ENCODE data around the gene QPCT.
"Not testable (repeated sequence)": the region's sequence is repeated elsewhere in the genome, so short reads cannot be mapped to it uniquely, and the experiment has no call there.

Gene QPCT

DNA sequence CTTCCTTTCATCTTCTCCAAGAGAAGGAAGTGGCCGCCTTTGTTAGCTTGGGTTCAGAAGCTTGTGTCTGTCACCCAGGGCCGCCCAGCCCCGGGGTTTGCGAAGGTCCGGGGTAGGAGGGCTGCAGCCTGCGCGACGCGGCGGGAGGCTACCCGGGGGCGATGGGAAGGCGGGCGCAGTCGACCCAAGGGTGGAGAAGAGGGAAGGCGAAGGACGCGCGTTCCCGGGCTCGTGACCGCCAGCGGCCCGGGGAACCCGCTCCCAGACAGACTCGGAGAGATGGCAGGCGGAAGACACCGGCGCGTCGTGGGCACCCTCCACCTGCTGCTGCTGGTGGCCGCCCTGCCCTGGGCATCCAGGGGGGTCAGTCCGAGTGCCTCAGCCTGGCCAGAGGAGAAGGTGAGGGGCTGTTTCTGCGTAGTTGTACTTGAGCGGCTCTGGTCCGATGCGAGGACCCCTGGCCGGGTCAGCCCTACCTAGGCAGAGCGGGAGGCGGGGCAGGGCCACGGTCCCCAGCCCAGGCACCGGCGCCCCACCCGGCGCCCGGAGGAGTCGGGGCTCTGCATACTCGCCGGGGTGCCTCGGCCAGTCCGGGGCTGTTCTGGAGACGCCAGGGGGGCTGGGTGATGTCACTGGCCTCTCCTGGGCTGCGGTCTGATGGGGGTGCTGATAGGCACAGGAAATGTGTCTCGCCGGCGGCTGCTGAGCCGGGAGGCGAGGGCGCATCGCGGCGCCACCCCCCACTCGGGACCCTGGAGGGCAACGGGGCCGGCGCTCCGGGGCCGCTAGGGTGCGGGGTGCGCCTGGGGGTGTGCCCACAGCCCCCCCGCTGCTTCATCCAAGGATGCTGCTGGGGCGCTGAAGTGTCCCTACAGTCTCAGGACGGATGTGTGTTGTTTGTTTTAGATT is at the start of gene QPCT:
TSS of gene QPCT (plus strand) at position 178 of the 909 bp plus-strand sequence. CDS start at position 280, 102 bp downstream.
- peak; percentile 62 for DNase-seq

DNA sequence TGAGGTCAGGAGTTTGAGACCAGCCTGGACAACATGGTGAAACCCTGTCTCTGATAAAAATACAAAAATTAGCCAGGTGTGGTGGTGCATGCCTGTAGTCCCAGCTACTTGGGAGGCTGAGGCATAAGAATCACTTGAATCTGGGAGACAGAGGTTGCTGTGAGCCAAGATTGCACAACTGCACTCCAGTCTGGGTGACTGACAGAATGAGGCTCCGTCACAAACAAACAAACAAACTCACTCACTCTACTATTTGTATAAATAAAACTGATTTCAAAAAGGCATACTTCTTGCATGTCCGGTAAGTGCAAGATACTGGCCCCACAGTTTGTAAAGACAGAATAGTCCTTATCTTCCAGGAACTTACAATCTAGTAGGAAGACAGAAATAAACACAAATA is 49.6 kb upstream of the QPCT start:
- DNase-seq = not testable (repeated sequence)

GRCh38 chr2:37295469-37296073 is 48.9 kb upstream of the QPCT start:
- DNase-seq = no peak

- no peak for DNase-seq
Measured at GRCh38 chr2:37297632-37298031, 46.8 kb upstream of the QPCT start.

DNA sequence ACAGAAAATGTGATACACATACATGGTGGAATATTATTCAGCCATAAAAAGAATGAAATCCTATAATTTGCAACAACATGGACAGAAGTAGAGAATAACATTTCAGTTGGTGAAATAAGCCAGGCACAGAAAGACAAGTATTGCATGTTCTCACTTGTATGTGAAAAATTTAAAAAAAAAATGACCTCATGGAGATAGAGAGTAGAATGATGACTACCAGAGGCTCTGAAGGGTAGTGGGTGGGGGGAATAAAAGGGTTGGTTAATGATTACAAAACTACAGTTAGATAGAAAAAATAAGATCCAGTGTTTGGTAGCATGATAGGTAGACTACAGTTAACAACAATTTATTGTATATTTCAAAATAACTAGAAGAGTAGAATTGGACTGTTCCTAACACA is 44.3 kb upstream of the QPCT start:
- DNase-seq = no peak

DNA sequence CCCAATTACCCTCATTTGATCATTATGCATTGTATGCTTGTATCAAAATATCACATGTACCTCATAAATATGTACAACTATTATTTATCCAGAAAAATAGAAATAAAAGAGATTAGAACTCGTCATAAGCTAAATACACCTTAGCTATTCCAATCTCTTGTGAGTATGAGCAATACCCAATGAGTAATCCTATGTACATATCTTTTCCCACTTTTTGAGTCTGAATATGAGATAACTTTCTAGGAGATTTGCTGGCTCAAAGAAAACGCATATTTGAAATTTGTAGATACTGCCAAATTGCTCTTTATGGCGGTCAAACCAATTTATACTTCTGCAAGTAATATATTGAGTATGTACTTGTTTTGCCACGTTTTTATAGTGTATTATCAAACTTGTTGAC is 43.9 kb upstream of the QPCT start:
- no peak for DNase-seq

DNA sequence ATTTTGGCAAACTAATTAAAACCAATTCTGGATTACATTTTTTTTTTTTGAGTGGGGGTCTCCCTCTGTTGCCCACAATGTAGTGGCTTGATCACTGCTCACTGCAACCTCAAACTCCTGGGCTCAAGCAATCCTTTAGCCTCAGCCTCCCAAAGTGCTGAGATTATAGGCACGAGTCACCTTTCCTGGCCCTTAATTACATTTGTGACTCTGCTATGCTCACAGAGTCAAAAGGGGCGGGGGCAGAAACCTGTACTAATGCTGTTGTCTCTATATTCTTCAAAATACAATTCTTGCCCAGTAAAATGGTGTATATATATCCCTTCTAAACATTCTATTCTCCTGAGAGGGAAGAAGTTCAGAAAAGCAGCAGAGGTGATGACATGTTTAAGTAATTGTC is 43.0 kb upstream of the QPCT start:
- DNase-seq = no peak

DNA sequence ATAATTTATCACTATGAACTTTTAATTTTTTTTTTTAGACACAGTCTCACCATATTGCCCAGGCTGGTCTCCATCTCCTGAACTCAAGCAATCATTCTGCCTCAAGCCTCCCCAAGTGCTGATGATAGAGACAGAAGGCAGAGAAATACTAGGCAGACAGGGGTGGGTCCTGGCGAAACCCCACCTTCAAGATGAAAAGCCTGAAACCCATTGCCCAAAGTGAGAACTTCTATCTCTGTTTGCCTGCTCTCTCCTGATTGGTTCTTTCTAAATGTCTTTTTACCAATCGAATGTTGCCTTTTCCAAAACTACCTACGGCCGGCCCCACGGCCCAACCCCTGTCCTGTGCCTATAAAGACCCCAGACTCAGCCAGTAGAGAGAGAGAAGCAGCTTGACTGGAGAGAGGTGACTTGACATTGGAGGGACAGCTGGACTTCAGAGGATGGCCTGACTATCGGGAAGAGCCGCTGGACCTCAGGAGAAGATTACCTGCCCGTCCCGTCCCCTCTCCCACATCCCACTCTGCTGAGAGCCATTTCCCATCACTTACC is 41.7 kb upstream of the QPCT start:
- no peak for DNase-seq

GRCh38 chr2:37306024-37306423 is 38.4 kb upstream of the QPCT start:
- peak; percentile 10 for DNase-seq

- no peak for DNase-seq
Measured at GRCh38 chr2:37307500-37307899, 36.9 kb upstream of the QPCT start.

- no peak for DNase-seq
Measured at GRCh38 chr2:37315364-37315763, 29.1 kb upstream of the QPCT start.

- no peak for DNase-seq
Measured at GRCh38 chr2:37316181-37316580, 28.2 kb upstream of the QPCT start.

DNA sequence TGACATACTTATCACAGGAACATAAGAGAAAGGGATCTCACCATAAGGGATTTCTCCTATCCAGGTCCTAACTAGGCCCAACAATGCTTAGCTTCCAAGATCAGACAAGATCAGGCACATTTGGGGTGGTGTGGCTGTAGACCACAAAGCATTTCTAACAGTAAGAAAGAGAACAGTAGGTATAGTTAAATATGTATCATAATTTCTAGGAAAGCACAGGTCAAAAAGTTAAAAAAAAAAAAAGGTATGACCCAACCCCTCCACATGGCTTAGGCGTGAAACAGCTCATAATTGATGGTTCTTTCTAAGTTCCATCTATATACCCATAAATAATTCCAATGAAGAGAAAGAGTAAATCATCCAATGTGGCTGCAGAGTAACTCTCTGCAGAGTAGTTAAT is 26.7 kb upstream of the QPCT start:
- no peak for DNase-seq

DNA sequence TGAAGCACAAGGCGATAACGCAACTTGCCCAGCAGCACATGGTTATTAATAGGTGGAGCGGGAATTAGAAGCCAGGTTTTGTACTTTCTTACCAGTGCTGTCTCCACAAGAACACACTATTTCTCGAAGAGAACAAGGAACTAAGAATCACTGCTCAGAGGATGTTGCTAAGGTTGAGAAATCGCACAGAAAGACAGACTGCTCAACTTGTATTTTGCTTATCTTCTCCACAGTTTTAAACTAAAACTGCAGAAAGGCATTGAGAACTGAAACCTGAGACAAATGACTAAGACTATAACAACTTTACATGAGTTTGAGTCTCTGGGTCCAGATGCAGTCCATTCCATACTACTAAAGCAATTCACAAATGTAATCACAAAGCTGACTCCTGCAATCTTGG is 26.0 kb upstream of the QPCT start:
- no peak for DNase-seq

- no peak for DNase-seq
Measured at GRCh38 chr2:37319754-37320609, 24.4 kb upstream of the QPCT start.

DNA sequence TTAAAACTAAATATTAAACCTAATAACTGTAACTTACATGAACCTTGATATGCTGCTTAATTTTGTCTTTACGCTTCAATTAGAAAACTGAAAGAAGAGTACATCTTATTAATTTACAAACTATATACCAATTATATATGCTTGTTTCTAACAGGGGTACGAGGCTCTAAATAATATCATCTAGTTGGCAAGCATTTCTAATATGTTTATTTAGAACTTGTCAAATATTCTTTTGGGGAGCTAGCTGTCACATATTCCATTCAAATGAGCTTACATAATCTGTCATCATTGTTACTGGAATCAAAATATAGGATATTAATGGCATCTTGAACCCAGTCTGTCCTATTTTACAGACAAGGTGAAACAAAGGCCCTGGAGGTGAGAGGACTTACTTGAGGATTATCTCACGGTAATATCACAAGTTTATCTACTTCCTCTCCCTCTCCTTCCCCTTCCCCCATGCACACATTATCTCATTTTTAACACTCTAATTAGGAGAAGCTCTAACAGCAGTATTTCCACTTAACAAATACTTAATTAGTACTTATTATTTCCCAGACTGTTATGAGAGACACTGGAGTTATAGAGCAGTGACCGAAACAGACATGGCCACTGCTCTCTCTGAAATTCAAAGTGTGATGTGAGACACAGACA is 23.3 kb upstream of the QPCT start:
- no peak for DNase-seq

DNA sequence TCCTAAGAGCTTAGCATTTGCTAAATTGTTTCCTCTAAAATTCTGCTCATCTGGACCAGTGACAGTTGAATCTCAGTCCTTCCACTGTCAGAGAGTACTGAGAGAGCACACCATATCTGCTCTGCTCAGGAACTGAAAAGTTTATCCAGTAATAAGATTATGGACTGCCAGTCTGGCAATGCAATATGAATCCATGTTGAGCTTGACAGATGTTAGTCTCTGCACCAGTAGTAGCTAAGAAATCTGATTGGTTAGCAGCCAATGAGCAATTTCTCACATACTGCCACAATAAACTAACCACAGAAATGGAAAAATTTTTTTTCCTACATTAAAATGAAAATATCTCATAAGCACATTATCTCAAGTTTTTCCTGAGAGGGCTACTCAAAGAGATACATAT is 22.1 kb upstream of the QPCT start:
- no peak for DNase-seq

GRCh38 chr2:37323176-37323780 is 21.2 kb upstream of the QPCT start:
- no peak for DNase-seq

DNA sequence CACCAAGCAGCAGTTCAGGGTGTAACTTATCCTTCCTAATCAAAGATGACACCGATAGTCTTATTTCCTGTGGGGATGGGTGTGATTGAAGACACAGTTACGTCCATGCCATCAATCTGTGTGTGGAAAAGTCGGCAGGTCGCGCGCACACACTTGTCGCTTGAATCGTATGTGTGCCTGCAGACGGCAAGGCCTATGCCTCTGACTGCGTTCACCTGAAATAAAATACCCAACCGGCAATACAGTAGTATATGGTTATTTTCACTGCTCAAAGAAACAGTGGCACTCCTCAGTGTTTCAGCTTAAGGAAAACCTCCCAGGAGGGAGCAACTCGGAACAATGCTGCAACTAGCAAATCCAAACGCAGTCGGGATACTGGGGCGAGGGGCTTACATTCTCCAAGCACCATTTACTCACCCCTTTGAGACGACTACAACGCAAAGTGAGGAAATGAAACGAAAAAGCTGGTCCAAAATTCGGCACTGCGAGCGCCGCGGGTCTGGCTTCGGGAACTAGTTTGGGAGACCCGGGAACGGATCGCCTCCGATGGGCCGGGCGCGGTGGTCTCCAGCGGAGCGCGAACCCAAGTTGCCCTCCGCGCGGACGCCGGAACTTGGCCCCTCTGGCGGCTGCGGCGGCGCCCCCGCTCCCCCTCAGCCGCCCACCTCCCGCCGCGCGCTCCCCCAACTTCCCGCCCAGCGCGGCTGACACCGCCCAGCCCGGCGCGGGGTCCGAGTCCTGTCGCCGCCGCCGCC is 20.5 kb upstream of the QPCT start:
- peak; percentile 28 for DNase-seq

DNA sequence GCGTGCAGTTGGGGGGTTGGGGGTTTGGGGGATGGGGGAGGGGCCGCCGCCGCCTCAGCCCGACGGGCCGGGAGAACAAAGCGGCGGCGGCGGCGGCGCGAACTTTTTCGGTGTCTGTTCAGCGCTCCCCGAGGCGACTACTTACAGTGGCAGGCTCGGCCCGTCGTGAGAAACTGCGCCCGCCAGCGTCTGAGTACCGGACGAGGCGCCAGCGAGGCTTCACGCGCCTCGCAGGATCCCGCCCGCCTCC is 20.0 kb upstream of the QPCT start:
- DNase-seq = no peak

DNA sequence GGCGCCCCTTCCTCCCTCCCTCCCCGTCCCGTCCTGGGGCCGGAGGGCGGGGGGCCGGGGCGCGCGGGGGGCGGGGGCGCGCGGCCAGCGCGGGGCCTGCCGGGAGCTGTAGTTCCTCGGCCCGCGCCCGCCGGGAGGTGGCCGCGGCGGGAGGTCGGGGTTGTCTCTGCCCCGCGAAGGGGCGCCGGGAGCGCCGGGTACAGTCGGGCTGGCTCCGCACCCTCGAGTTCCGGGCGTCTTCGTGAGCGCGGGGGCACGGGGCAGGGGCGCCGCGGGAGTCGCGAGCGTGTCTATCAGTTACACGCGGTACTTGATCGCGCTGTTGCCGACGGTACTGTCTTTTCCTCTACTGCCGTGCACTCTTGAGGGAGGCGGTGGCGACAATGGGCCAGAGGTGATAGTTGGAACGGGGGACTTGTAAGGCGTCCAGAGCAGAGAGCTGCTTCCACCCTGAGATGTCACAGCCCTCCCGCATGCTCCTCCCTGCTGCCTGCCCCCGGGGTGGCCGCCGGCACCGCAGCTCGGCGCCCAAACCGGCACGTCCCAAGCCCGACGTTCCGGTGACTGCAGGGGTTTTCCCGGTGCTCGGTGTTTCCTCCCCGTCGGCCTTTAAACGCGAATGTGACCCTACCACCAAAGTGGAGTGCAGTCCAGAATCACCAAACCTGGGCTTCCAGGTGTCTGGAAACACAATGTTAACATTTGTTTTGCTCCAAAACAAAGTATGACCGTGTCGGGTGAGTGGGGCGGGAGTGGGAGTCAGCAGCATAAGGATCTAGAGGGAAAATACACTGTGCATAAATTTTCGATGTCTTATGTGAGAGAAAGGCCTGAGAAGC is 19.4 kb upstream of the QPCT start, which contains the start of gene PRKD3:
TSS of gene PRKD3 (minus strand) at position 48 of the 839 bp plus-strand sequence. CDS start 8,309 bp downstream, outside the sequence.
- peak; percentile 56 for DNase-seq
